Endothelial cell of umbilical vein (primary cell): Measurements from ENCODE around the gene ABHD17A. TPM values are rescaled to one million over a fixed set of nuclear protein-coding genes. Genes with fewer than 3 reads are reported as not detected.

Experiments
- BruUV-seq: library from RNA; stranded (reverse); fragments of 400-500 nt; replicated peaks from 2 replicates; lab custom pipeline; 2021; lab: Mats Ljungman, UMichigan
- CTCF ChIA-PET: fragments of 300-600, 350-600 bp; sonication (Branson Sonifier 250); formaldehyde crosslinking; loops from one replicate; lab custom pipeline; 2021; ENCODE audit warnings: antibody characterized with exemption, inconsistent platforms; lab: Charles Lee
- POLR2A ChIA-PET: fragments of 300-600, 350-600 bp; sonication (Branson Sonifier 250); formaldehyde crosslinking; loops from one replicate; lab custom pipeline; 2021; ENCODE audit warnings: antibody characterized with exemption, inconsistent platforms; lab: Charles Lee
- DNase-seq: peaks from one replicate; pipeline ENCODE4 v3.0.0-alpha.2; 2011; ENCODE audit warnings: low read depth, low spot score
- FAIRE-seq: peaks from 2 replicates; lab custom pipeline; 2011; peaks lifted over from hg19 to GRCh38; lab: Jason Lieb, UNC
- H2AFZ ChIP-seq: 2 replicates; pipeline ENCODE4 v1.6.0; 2012; ENCODE audit warnings: low read depth, low read length, control low read depth, inconsistent platforms
- H3K27ac ChIP-seq: 2 replicates; pipeline ENCODE4 v1.5.1; 2011; ENCODE audit warnings: low read depth, mild to moderate bottlenecking, control low read depth, low read length, moderate library complexity; ENCODE audit not compliant: insufficient read depth
- H3K27me3 ChIP-seq, 2 experiments: 2 replicates each; pipeline versions ENCODE4 v1.6.0 to v1.6.1; 2011; ENCODE audit warnings: low read length in 2 of 2, mixed read lengths in 1 of 2; ENCODE audit not compliant: control insufficient read depth in 2 of 2, insufficient read depth in 2 of 2
- H3K36me3 ChIP-seq, 2 experiments: 2 replicates in 1 of 2; 3 replicates in 1 of 2; pipeline ENCODE4 v1.5.1; 2011; ENCODE audit warnings: low read length in 2 of 2, mild to moderate bottlenecking in 1 of 2, moderate library complexity in 1 of 2; ENCODE audit not compliant: control insufficient read depth in 2 of 2, insufficient read depth in 2 of 2; ENCODE audit errors: extremely low read depth in 1 of 2
- H3K4me1 ChIP-seq: 3 replicates; pipeline ENCODE4 v1.5.1; 2011; ENCODE audit warnings: mild to moderate bottlenecking, low read length; ENCODE audit not compliant: control insufficient read depth, insufficient read depth; ENCODE audit errors: extremely low read depth
- H3K4me2 ChIP-seq: 2 replicates; pipeline ENCODE4 v1.6.1; 2011; ENCODE audit warnings: low read length, control low read depth, mixed read lengths; ENCODE audit not compliant: insufficient read depth
- H3K4me3 ChIP-seq, 3 experiments: fragments of 200-600 bp in 1 of 3; sonication (generic), shearing (Covaris generic) in 1 of 3; replicated peaks in 1 of 3; 2 replicates each; pipeline ENCODE4 v1.5.1; 2011 to 2016; ENCODE audit warnings: control low read depth in 3 of 3, low read length in 3 of 3, mild to moderate bottlenecking in 2 of 3, inconsistent platforms in 1 of 3, low read depth in 1 of 3, moderate library complexity in 1 of 3; ENCODE audit not compliant: insufficient read depth in 1 of 3
- H3K79me2 ChIP-seq: 2 replicates; pipeline ENCODE4 v1.6.0; 2012; ENCODE audit warnings: low read length, inconsistent platforms; ENCODE audit not compliant: control insufficient read depth, insufficient read depth
- H3K9ac ChIP-seq: replicated peaks from 2 replicates; pipeline ENCODE3; 2011; ENCODE audit warnings: low read length, control low read depth; ENCODE audit not compliant: insufficient read depth; ENCODE audit errors: extremely low read depth
- H3K9me1 ChIP-seq: replicated peaks from 3 replicates; pipeline ENCODE4 v1.6.0; 2011; ENCODE audit warnings: mild to moderate bottlenecking, low read length; ENCODE audit not compliant: control insufficient read depth, insufficient read depth; ENCODE audit errors: extremely low read depth
- H3K9me3 ChIP-seq: replicated peaks from 2 replicates; pipeline ENCODE4 v1.5.1; 2012; ENCODE audit warnings: low read length, inconsistent platforms; ENCODE audit not compliant: control insufficient read depth, insufficient read depth
- H4K20me1 ChIP-seq: replicated peaks from 2 replicates; pipeline ENCODE3; 2011; ENCODE audit warnings: mild to moderate bottlenecking, low read length; ENCODE audit not compliant: control insufficient read depth, insufficient read depth; ENCODE audit errors: extremely low read depth
- GATA2 ChIP-seq: IDR thresholded peaks from 2 replicates; pipeline ENCODE4 v1.7.0; 2011; ENCODE audit warnings: low read depth, mild to moderate bottlenecking, moderate library complexity, mixed read lengths, low read length; ENCODE audit not compliant: insufficient read length, insufficient read depth
- JUN ChIP-seq: IDR thresholded peaks from 2 replicates; pipeline ENCODE4 v1.6.1; 2011; ENCODE audit warnings: borderline replicate concordance, low read depth; ENCODE audit not compliant: insufficient read length, insufficient read depth
- MYC ChIP-seq: IDR thresholded peaks from one replicate; pipeline ENCODE4 v1.6.1; 2011; ENCODE audit warnings: mild to moderate bottlenecking, low read depth, low read length
- POLR2A ChIP-seq: IDR thresholded peaks from 2 replicates; pipeline ENCODE4 v1.6.1; 2012; ENCODE audit warnings: low read depth, mild to moderate bottlenecking, control low read depth, low read length
- POLR2AphosphoS5 ChIP-seq: IDR thresholded peaks from 2 replicates; pipeline ENCODE4 v1.6.1; 2012; ENCODE audit warnings: low read depth, mild to moderate bottlenecking, control low read depth, low read length, moderate library complexity; ENCODE audit not compliant: insufficient read depth
- dilution Hi-C: fragments of 300-500 bp; cut with MboI; formaldehyde crosslinking; loops from one replicate; pipeline ENCODE4 v1.15.0; 2019; ENCODE audit warnings: low sequenced_read_pairs; ENCODE audit not compliant: extremely low pct_ligation_motif_present
- intact Hi-C: fragments of 100-400 bp; cut with micrococcal nuclease; formaldehyde crosslinking; loops from one replicate; pipeline ENCODE4 v1.10.0; 2022
- polyA plus RNA-seq, 4 experiments: library from polyadenylated mRNA; depleted of rRNA in 3 of 4; stranded (reverse) in 3 of 4; unstranded in 1 of 4; fragments of >200 nt; gene quantifications; 2 replicates each; pipeline versions ENCODE4 v1.2.1 to v1.2.3, GENCODE V29; 2011 to 2012; ENCODE audit warnings: missing spikeins in 1 of 4
- total RNA-seq: library from RNA; stranded (reverse); gene quantifications from 2 replicates; pipeline ENCODE4 v1.2.3, GENCODE V29; 2021
- TF ChIP-seq, protein P1 (sequence below): IDR thresholded peaks from 2 replicates; pipeline ENCODE4 v1.6.1; 2011; ENCODE audit not compliant: insufficient read depth, insufficient read length
- TF ChIP-seq, protein P2 (sequence below), 2 donors: IDR thresholded peaks; 1 replicate in 1 of 2; 2 replicates in 1 of 2; pipeline ENCODE4 v1.5.1; 2011; ENCODE audit warnings: low read length in 2 of 2, mild to moderate bottlenecking in 2 of 2, moderate library complexity in 2 of 2, control low read depth in 1 of 2, inconsistent platforms in 1 of 2, low read depth in 1 of 2; ENCODE audit not compliant: insufficient read depth in 1 of 2; ENCODE audit errors: extremely low read depth in 1 of 2

The ABHD17A gene
- total and polyA plus RNA-seq, 2 donors (not counting 3 experiments of a cell fraction or from before 2014, with no cell fraction given): 89.8 to 143 TPM

DNA sequence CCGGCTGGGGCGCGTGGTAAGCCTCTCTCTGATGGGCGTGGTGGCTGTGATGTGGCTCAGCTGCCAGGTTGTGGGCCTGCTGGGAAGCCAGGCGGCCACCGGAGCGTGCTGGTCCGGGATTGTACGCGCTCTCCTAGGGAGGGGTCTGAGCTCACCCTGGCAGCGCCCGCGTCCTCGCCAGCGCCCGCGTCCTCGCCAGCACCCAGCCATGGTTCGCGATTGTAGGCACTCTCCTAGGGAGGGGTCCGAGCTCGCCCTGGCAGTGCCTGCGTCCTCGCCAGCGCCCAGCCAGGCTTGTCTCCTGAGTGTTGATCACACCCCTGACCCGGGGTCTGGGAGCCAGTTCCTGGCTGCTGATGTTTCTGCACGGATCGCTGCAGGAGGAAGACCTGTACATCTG is 33.7 kb upstream of the ABHD17A start:
- no peak overlapping the region for H3K4me2 ChIP-seq
- DNase-seq: no peak
- no peaks in the 10 kb centered on the region for H3K4me1 ChIP-seq
- ChIA-PET POLR2A (interaction anchor here (0.6 kb wide), 1 partner anchor 13 kb away, joined by 3 read pairs; the partner anchor contains the start of genes ADAT3 and SCAMP4), CTCF (interaction anchor here (1.5 to 1.7 kb wide), 2 partner anchors 43 to 72 kb away, joined by 3 read pairs; no protein-coding TSS in a partner anchor)
- no peak for TF ChIP-seq POLR2A
- TF ChIP-seq, protein P1, sequence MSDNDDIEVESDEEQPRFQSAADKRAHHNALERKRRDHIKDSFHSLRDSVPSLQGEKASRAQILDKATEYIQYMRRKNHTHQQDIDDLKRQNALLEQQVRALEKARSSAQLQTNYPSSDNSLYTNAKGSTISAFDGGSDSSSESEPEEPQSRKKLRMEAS: no peak
- no peak for TF ChIP-seq MYC
- TF ChIP-seq POLR2AphosphoS5: no peak
- TF ChIP-seq, protein P2, sequence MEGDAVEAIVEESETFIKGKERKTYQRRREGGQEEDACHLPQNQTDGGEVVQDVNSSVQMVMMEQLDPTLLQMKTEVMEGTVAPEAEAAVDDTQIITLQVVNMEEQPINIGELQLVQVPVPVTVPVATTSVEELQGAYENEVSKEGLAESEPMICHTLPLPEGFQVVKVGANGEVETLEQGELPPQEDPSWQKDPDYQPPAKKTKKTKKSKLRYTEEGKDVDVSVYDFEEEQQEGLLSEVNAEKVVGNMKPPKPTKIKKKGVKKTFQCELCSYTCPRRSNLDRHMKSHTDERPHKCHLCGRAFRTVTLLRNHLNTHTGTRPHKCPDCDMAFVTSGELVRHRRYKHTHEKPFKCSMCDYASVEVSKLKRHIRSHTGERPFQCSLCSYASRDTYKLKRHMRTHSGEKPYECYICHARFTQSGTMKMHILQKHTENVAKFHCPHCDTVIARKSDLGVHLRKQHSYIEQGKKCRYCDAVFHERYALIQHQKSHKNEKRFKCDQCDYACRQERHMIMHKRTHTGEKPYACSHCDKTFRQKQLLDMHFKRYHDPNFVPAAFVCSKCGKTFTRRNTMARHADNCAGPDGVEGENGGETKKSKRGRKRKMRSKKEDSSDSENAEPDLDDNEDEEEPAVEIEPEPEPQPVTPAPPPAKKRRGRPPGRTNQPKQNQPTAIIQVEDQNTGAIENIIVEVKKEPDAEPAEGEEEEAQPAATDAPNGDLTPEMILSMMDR (IDR thresholded peaks at IDR 0.05; ENCODE audit: extremely low read depth in 1 of 2, insufficient read depth in 1 of 2, low read depth in 1 of 2, low read length in 2 of 2): no peak
- TF ChIP-seq GATA2: no peak
- no peak for TF ChIP-seq JUN
- H3K4me3 ChIP-seq: no peak overlapping the region
- no peaks in the 10 kb centered on the region for H4K20me1 ChIP-seq
- H3K27ac ChIP-seq: no peak overlapping the region
- H3K27me3 ChIP-seq: no peaks in the 10 kb centered on the region
- no peaks in the 10 kb centered on the region for H3K9me3 ChIP-seq
- FAIRE-seq: no peak
- no TSS peak for BruUV-seq
- H3K9me1 ChIP-seq: no peaks in the 10 kb centered on the region
- H3K36me3 ChIP-seq: peaks cover 5 to 31% of the 10 kb centered on the region in 2 experiments
- H3K9ac ChIP-seq: no peak overlapping the region
- peaks cover 2% of the 10 kb centered on the region for H3K79me2 ChIP-seq
- dilution Hi-C loops: no loop called here
- no peak overlapping the region for H2AFZ ChIP-seq
- intact Hi-C loops: no loop called here
